Gastroesophageal sphincter (tissue), 4 donors: ENCODE results near the gene PPARA. TPM values are rescaled to one million over a fixed set of nuclear protein-coding genes. Genes with fewer than 3 reads are reported as not detected.

Experiments
- ATAC-seq: fragments of 150-250 bp; one replicate; pipeline ENCODE4 v1.9.1; 2016; ENCODE audit warnings: mild to moderate bottlenecking, moderate library complexity
- H3K27ac ChIP-seq, 4 donors: fragments of 200-600 bp; sonication (generic) in 3 of 4; 1 replicate in 3 of 4; 2 replicates in 1 of 4; pipeline ENCODE4 v1.5.1; 2016 to 2019
- H3K27me3 ChIP-seq: fragments of 200-600 bp; sonication (generic); one replicate; pipeline ENCODE4 v1.5.1; 2019
- H3K36me3 ChIP-seq, 2 donors: fragments of 200-600 bp; sonication (generic); one replicate each; pipeline ENCODE4 v1.5.1; 2019; ENCODE audit warnings: control low read depth in 1 of 2
- H3K4me1 ChIP-seq, 3 donors: fragments of 200-600 bp; sonication (generic); 1 replicate in 2 of 3; 2 replicates in 1 of 3; pipeline ENCODE4 v1.5.1; 2016 to 2019; ENCODE audit warnings: control low read depth in 2 of 3
- H3K4me3 ChIP-seq, 2 donors: fragments of 200-600 bp; sonication (generic); one replicate each; pipeline ENCODE4 v1.5.1; 2019; ENCODE audit warnings: mild to moderate bottlenecking in 1 of 2, moderate library complexity in 1 of 2
- H3K9me3 ChIP-seq, 3 donors: fragments of 200-600 bp; sonication (generic); one replicate each; pipeline ENCODE4 v1.5.1; 2017 to 2019; ENCODE audit warnings: control low read depth in 2 of 3
- EP300 ChIP-seq: sonication (generic); formaldehyde crosslinking; IDR thresholded peaks from one replicate; pipeline ENCODE4 v1.6.1; 2017; ENCODE audit warnings: antibody characterized with exemption, mild to moderate bottlenecking
- POLR2A ChIP-seq, 2 donors: fragments of 450-650 bp; IDR thresholded peaks; one replicate each; pipeline ENCODE4 v1.6.1; 2017; ENCODE audit warnings: antibody characterized with exemption in 2 of 2, mild to moderate bottlenecking in 2 of 2, moderate library complexity in 1 of 2
- POLR2AphosphoS5 ChIP-seq: sonication (generic); formaldehyde crosslinking; IDR thresholded peaks from one replicate; pipeline ENCODE4 v1.6.1; 2017; ENCODE audit warnings: antibody characterized with exemption
- WGBS, 2 donors: methylation state at CpG; one replicate each; pipeline ENCODE4 v1.1.5; 2018; ENCODE audit warnings: low coverage in 1 of 2; 5-methylcytosine and 5-hydroxymethylcytosine counted together
- total RNA-seq, 4 donors: library from RNA; depleted of rRNA; stranded (reverse); fragments of >200 nt; gene quantifications; one replicate each; pipeline ENCODE4 v1.1.0, GENCODE V29; 2016
- TF ChIP-seq, protein P1 (sequence below), 4 experiments: fragments of 200-600 bp in 2 of 4; fragments of 450-650 bp in 2 of 4; sonication (generic) in 1 of 4; IDR thresholded peaks; one replicate each; pipeline ENCODE4 v1.5.1; 2017 to 2019; ENCODE audit warnings: antibody characterized with exemption in 4 of 4, mild to moderate bottlenecking in 2 of 4, moderate library complexity in 2 of 4

The PPARA gene
- total RNA-seq, 4 donors from 2014 or later = 19.5 to 28.5 (median 26.9) TPM

GRCh38 chr22:46162771-46163556 lies 12.6 kb downstream of the PPARA start:
- Histone ChIP-seq H3K27me3 (no peaks in the 10 kb centered on the region), H3K36me3 (peaks cover 0 to 24% of the 10 kb centered on the region in 2 donors), H3K4me1 (no peaks in the 10 kb centered on the region), H3K9me3 (no peaks in the 10 kb centered on the region), H3K4me3 (no peak overlapping the region), H3K27ac (no peak overlapping the region)
- TF ChIP-seq POLR2A (IDR thresholded peaks at IDR 0.05) = no peak
- no peak for TF ChIP-seq EP300
- TF ChIP-seq POLR2AphosphoS5 = no peak
- TF ChIP-seq, protein P1, sequence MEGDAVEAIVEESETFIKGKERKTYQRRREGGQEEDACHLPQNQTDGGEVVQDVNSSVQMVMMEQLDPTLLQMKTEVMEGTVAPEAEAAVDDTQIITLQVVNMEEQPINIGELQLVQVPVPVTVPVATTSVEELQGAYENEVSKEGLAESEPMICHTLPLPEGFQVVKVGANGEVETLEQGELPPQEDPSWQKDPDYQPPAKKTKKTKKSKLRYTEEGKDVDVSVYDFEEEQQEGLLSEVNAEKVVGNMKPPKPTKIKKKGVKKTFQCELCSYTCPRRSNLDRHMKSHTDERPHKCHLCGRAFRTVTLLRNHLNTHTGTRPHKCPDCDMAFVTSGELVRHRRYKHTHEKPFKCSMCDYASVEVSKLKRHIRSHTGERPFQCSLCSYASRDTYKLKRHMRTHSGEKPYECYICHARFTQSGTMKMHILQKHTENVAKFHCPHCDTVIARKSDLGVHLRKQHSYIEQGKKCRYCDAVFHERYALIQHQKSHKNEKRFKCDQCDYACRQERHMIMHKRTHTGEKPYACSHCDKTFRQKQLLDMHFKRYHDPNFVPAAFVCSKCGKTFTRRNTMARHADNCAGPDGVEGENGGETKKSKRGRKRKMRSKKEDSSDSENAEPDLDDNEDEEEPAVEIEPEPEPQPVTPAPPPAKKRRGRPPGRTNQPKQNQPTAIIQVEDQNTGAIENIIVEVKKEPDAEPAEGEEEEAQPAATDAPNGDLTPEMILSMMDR (IDR thresholded peaks at IDR 0.05) = no peak
- WGBS, 2 donors = 67 to 85% methylated on average over 3 to 14 of the region's 17 CpGs
- ATAC-seq = no peak

- Histone ChIP-seq H3K36me3 (peaks cover 0 to 24% of the 10 kb centered on the region in 2 donors), H3K4me3 (no peak overlapping the region), H3K27me3 (no peaks in the 10 kb centered on the region), H3K27ac (no peak overlapping the region), H3K9me3 (no peaks in the 10 kb centered on the region), H3K4me1 (no peaks in the 10 kb centered on the region)
- TF ChIP-seq, protein P1 (IDR thresholded peaks at IDR 0.05) = no peak
- no peak for TF ChIP-seq EP300
- no peak for TF ChIP-seq POLR2A (IDR thresholded peaks at IDR 0.05)
- TF ChIP-seq POLR2AphosphoS5 = no peak
- no peak for ATAC-seq
- 50% methylated on average over 2 of the region's 11 CpGs; no CpG with 5 or more reads in 1 of the 2 donors for WGBS, 2 donors
Observed at GRCh38 chr22:46163557-46163888, 13.2 kb downstream of the PPARA start.

GRCh38 chr22:46165977-46166376 lies 15.7 kb downstream of the PPARA start:
- peaks cover 0 to 6% (median 2%) of the 10 kb centered on the region in 3 donors for H3K4me1 ChIP-seq
- peaks cover 0 to 16% of the 10 kb centered on the region in 2 donors for H3K36me3 ChIP-seq
- H3K27ac ChIP-seq = no peak overlapping the region
- H3K27me3 ChIP-seq = no peaks in the 10 kb centered on the region
- H3K9me3 ChIP-seq = peaks cover 0 to 9% (median 0%) of the 10 kb centered on the region in 3 donors
- WGBS, 2 donors = 81 to 87% methylated on average over 3 of the region's 3 CpGs
- no peak for TF ChIP-seq POLR2A (IDR thresholded peaks at IDR 0.05)
- TF ChIP-seq POLR2AphosphoS5 = no peak
- TF ChIP-seq, protein P1 (IDR thresholded peaks at IDR 0.05) = no peak
- TF ChIP-seq EP300 = no peak
- ATAC-seq = no peak
- H3K4me3 ChIP-seq = no peak overlapping the region

DNA sequence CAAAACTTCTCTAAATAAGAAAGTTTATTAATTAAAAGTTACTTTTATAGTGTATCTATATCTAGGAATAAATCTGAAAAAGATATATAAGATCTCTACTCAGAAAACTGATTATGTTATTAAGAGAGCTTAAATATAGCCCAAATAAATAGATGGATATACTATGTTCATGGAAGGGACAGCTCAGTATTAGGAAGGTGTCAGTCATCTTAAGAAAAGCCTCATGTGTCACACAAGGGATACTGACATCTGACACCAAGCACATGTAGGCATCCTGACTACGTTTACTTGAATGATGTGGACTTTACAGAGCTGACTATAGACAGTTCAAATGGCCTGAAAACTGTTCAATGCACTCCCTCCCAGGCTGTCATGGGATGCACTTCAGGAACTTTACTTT lies 19.3 kb downstream of the PPARA start:
- H3K27me3 ChIP-seq = no peaks in the 10 kb centered on the region
- H3K9me3 ChIP-seq = peaks cover 0 to 9% (median 0%) of the 10 kb centered on the region in 3 donors
- WGBS, 2 donors = 83% methylated on average over 1 of the region's 1 CpG; no CpG with 5 or more reads in 1 of the 2 donors
- no peak overlapping the region for H3K27ac ChIP-seq
- H3K36me3 ChIP-seq = peaks cover 0 to 4% of the 10 kb centered on the region in 2 donors
- ATAC-seq = no peak
- TF ChIP-seq POLR2AphosphoS5 (no peak), EP300 (no peak), POLR2A (IDR thresholded peaks at IDR 0.05) (no peak)
- TF ChIP-seq, protein P1 (IDR thresholded peaks at IDR 0.05) = no peak
- no peak overlapping the region for H3K4me3 ChIP-seq
- peaks cover 0 to 33% (median 6%) of the 10 kb centered on the region in 3 donors for H3K4me1 ChIP-seq

DNA sequence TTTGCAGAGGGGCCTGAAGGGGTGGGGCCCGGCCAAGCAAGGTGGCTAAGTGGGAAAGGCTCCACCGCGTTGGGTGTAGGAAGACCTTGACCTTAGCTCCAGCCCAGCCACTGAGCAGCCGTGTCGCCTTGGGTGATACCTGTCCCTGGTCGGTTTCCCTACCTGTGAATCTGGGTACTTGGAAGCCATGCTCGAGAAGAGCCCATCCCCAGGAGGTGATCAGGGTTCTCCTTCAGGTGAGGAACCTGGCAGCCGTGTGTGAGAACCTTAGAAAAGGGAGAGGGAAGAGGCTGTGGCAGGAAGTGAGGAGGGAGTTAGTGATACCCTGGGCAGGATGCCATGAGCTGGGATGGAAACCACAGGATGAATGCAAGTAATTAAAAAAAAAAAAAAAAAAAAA lies 21.6 kb downstream of the PPARA start:
- ATAC-seq = no peak

More for the DNA sequence above, 21.6 kb downstream of the PPARA start:
- no peaks in the 10 kb centered on the region for H3K27me3 ChIP-seq
- H3K36me3 ChIP-seq = peaks cover 0 to 9% of the 10 kb centered on the region in 2 donors
- H3K4me1 ChIP-seq = peaks cover 0 to 33% (median 6%) of the 10 kb centered on the region in 3 donors
- peak overlapping the region in 1 of 4 donors; percentile 0 for H3K27ac ChIP-seq
- peaks cover 0 to 9% (median 0%) of the 10 kb centered on the region in 3 donors for H3K9me3 ChIP-seq
- no peak overlapping the region for H3K4me3 ChIP-seq
- TF ChIP-seq EP300 = no peak
- TF ChIP-seq, protein P1 (IDR thresholded peaks at IDR 0.05) = no peak
- no peak for TF ChIP-seq POLR2AphosphoS5
- TF ChIP-seq POLR2A (IDR thresholded peaks at IDR 0.05) = no peak
- no CpG with 5 or more reads among the region's 8 CpGs for WGBS, 2 donors
